K562 (cell line): Measurements from ENCODE around the gene SMAD5. TPM values are rescaled to one million over a fixed set of nuclear protein-coding genes. Genes with fewer than 3 reads are reported as not detected.
A peak's percentile ranks its signal among the peaks of the same experiment; 100 is the strongest.

Experiments
- ATAC-seq: fragments of 200-7000 bp; cut with Tn5 transposase; 3 replicates; pipeline ENCODE4 v1.9.1; 2020; ENCODE audit warnings: moderate library complexity
- Bru-seq: library from RNA; stranded (reverse); fragments of 400-500 nt; gene quantifications from one replicate; lab custom pipeline; 2021; lab: Mats Ljungman, UMichigan
- BruChase-seq, 2 experiments: library from RNA; stranded (reverse); fragments of 400-500 nt; gene quantifications; one replicate each; lab custom pipeline; 2021; lab: Mats Ljungman, UMichigan
- BruUV-seq: library from RNA; stranded (reverse); fragments of 400-500 nt; replicated peaks from 2 replicates; lab custom pipeline; 2021; lab: Mats Ljungman, UMichigan
- CTCF ChIA-PET: fragments of 300-600 bp; formaldehyde crosslinking; extraction: SDS; loops from one replicate; lab custom pipeline; 2021; ENCODE audit warnings: low intra/inter-chr PET ratio; lab: Yijun Ruan, JAX
- POLR2A ChIA-PET: fragments of 300-600, 350-650 bp; sonication (Branson Sonifier 250); formaldehyde crosslinking; extraction: SDS; loops from one replicate; lab custom pipeline; 2021; ENCODE audit warnings: antibody characterized with exemption, inconsistent platforms; lab: Yijun Ruan, JAX
- DNase-seq, 4 experiments: peaks; one replicate each; pipeline versions ENCODE4 v3.0.0 to v3.0.0-alpha.2; 2011 to 2018; ENCODE audit warnings: low spot score in 3 of 4, mixed read lengths in 3 of 4; ENCODE audit errors: extremely low read depth in 1 of 4
- FAIRE-seq: peaks from 2 replicates; lab custom pipeline; 2011; peaks lifted over from hg19 to GRCh38; lab: Jason Lieb, UNC
- H2AFZ ChIP-seq: 2 replicates; pipeline ENCODE4 v1.6.0; 2011; ENCODE audit warnings: low read depth, low read length, control low read depth, inconsistent platforms
- H3K27ac ChIP-seq: fragments of 200-600 bp; 3 replicates; pipeline ENCODE4 v1.8.0; 2011; ENCODE audit warnings: low read depth, mild to moderate bottlenecking, control low read depth, inconsistent platforms, low read length, moderate library complexity, mixed read lengths; ENCODE audit errors: extremely low read depth
- H3K27me3 ChIP-seq, 2 experiments: fragments of 300-600 bp in 1 of 2; 2 replicates in 1 of 2; 3 replicates in 1 of 2; pipeline versions ENCODE4 v1.6.0 to v1.8.0; 2011; ENCODE audit warnings: inconsistent platforms in 2 of 2, low read length in 2 of 2, mild to moderate bottlenecking in 1 of 2, mixed read lengths in 1 of 2, moderate library complexity in 1 of 2; ENCODE audit not compliant: control insufficient read depth in 2 of 2, insufficient read depth in 2 of 2
- H3K36me3 ChIP-seq: fragments of 300-600 bp; 3 replicates; pipeline ENCODE4 v1.8.0; 2011; ENCODE audit warnings: mild to moderate bottlenecking, low read length, inconsistent platforms; ENCODE audit not compliant: control insufficient read depth, insufficient read depth
- H3K4me1 ChIP-seq, 2 experiments: fragments of 200-600 bp in 1 of 2; replicated peaks in 1 of 2; 2 replicates in 1 of 2; 3 replicates in 1 of 2; pipeline versions ENCODE4 v1.5.1 to v1.8.0; 2011; ENCODE audit warnings: inconsistent platforms in 2 of 2, low read length in 2 of 2, mild to moderate bottlenecking in 1 of 2, mixed read lengths in 1 of 2, moderate library complexity in 1 of 2; ENCODE audit not compliant: control insufficient read depth in 2 of 2, insufficient read depth in 2 of 2
- H3K4me2 ChIP-seq: 2 replicates; pipeline ENCODE4 v1.6.1; 2011; ENCODE audit warnings: low read length, control low read depth, inconsistent platforms, mixed read lengths; ENCODE audit not compliant: insufficient read depth
- H3K4me3 ChIP-seq: fragments of 200-600 bp; sonication (generic), shearing (Covaris generic); 2 replicates; pipeline ENCODE4 v1.5.1; 2016; ENCODE audit warnings: control low read depth, inconsistent platforms
- H3K79me2 ChIP-seq: fragments of 200-600 bp; 3 replicates; pipeline ENCODE4 v1.8.0; 2011; ENCODE audit warnings: low read length, inconsistent platforms; ENCODE audit not compliant: control insufficient read depth, insufficient read depth
- H3K9ac ChIP-seq, 2 experiments: 2 replicates each; pipeline versions ENCODE4 v1.6.0 to v1.6.1; 2011; ENCODE audit warnings: low read depth in 2 of 2, low read length in 2 of 2, control low read depth in 1 of 2, inconsistent platforms in 1 of 2, mild to moderate bottlenecking in 1 of 2, mixed read lengths in 1 of 2; ENCODE audit not compliant: insufficient read depth in 1 of 2
- H3K9me1 ChIP-seq: one replicate; pipeline ENCODE4 v1.6.0; 2011; ENCODE audit warnings: inconsistent platforms, mild to moderate bottlenecking, low read length, moderate library complexity; ENCODE audit not compliant: control insufficient read depth, insufficient read depth
- H3K9me3 ChIP-seq: replicated peaks from 2 replicates; pipeline ENCODE4 v1.5.1; 2011; ENCODE audit warnings: low read depth, low read length, inconsistent platforms; ENCODE audit not compliant: control insufficient read depth, insufficient read depth
- H4K20me1 ChIP-seq: replicated peaks from 2 replicates; pipeline ENCODE4 v1.6.1; 2011; ENCODE audit warnings: low read length, inconsistent platforms, mixed read lengths; ENCODE audit not compliant: control insufficient read depth, insufficient read depth
- CREB3L1 ChIP-seq: fragments of 450-650 bp; IDR thresholded peaks from 2 replicates; pipeline ENCODE4 v1.6.1; 2014; ENCODE audit warnings: low read depth, mild to moderate bottlenecking, moderate library complexity, borderline replicate concordance
- EP400 ChIP-seq: fragments of 450-650 bp; IDR thresholded peaks from 2 replicates; pipeline ENCODE4 v1.6.1; 2017; ENCODE audit warnings: antibody characterized with exemption, mild to moderate bottlenecking, moderate library complexity
- ETV1 ChIP-seq: fragments of 450-650 bp; conservative IDR thresholded peaks from 2 replicates; pipeline ENCODE4 v1.6.1; 2016; ENCODE audit warnings: missing genetic modification characterization, control low read depth, low read depth, missing compliant biosample characterization
- FOSL1 ChIP-seq: fragments of 200-800 bp; sonication (Bioruptor generic); conservative IDR thresholded peaks from 2 replicates; pipeline ENCODE4 v1.6.1; 2016; ENCODE audit warnings: missing genetic modification characterization, missing compliant biosample characterization
- HMGN3 ChIP-seq: IDR thresholded peaks from 2 replicates; pipeline ENCODE4 v1.6.1; 2011; ENCODE audit warnings: borderline replicate concordance, low read depth, mild to moderate bottlenecking, mixed read lengths, low read length; ENCODE audit not compliant: insufficient read length; ENCODE audit errors: extremely low read depth
- MEIS2 ChIP-seq: fragments of 450-650 bp; IDR thresholded peaks from 2 replicates; pipeline ENCODE4 v1.6.1; 2014; ENCODE audit warnings: mild to moderate bottlenecking; ENCODE audit not compliant: partially characterized antibody
- MTA3 ChIP-seq: fragments of 450-650 bp; formaldehyde crosslinking; IDR thresholded peaks from 2 replicates; pipeline ENCODE4 v1.6.1; 2017; ENCODE audit warnings: mild to moderate bottlenecking, borderline replicate concordance
- PURB ChIP-seq: sonication (generic); formaldehyde crosslinking; IDR thresholded peaks from 2 replicates; pipeline ENCODE4 v1.9.0; 2021; ENCODE audit warnings: low read depth, mild to moderate bottlenecking, missing genetic modification reagents
- RBFOX2 ChIP-seq: fragments of 200-400 bp; formaldehyde crosslinking; IDR thresholded peaks from 2 replicates; pipeline ENCODE4 v1.6.1; 2017; ENCODE audit warnings: low read depth, mild to moderate bottlenecking, low read length, moderate library complexity
- SRF ChIP-seq, 2 experiments: fragments of 250-450, 450-650 bp in 1 of 2; sonication (Bioruptor Pico) in 1 of 2; sonication (generic) in 1 of 2; formaldehyde crosslinking; IDR thresholded peaks; 2 replicates each; pipeline versions ENCODE4 v1.5.0 to v1.5.1; 2020 to 2022; ENCODE audit warnings: mild to moderate bottlenecking in 1 of 2, missing genetic modification reagents in 1 of 2
- ZNF12 ChIP-seq: sonication (generic); formaldehyde crosslinking; IDR thresholded peaks from 2 replicates; pipeline ENCODE4 v1.4.0; 2020; ENCODE audit warnings: mild to moderate bottlenecking, missing genetic modification reagents
- WGBS: fragments of 100-300 bp; shearing (Covaris generic); methylation state at CpG from one replicate; pipeline ENCODE4 v1.1.6; 2016; ENCODE audit warnings: low coverage, mixed read lengths; ENCODE audit not compliant: insufficient coverage; ENCODE audit errors: missing lambda C conversion rate; 5-methylcytosine and 5-hydroxymethylcytosine counted together
- in situ Hi-C: fragments of 300-500 bp; cut with MboI; formaldehyde crosslinking; loops from 4 replicates; pipeline ENCODE4 v1.15.0; 2018; ENCODE audit warnings: inconsistent platforms, mixed read lengths
- intact Hi-C: fragments of 100-400 bp; cut with micrococcal nuclease; formaldehyde crosslinking; loops from 2 replicates; pipeline ENCODE4 v1.14.2; 2022
- long read RNA-seq, 3 experiments: library from polyadenylated mRNA in 2 of 3; library from RNA in 1 of 3; unstranded in 2 of 3; stranded (forward) in 1 of 3; transcript quantifications; one replicate each; pipeline ENCODE4 v2.0.0, GENCODE V29; 2019 to 2022
- polyA minus RNA-seq, 3 experiments: library from RNA; depleted of rRNA, polyadenylated mRNA; stranded (reverse); fragments of >200 nt; gene quantifications; 2 replicates each; pipeline ENCODE4 v1.2.3, GENCODE V29; 2011
- polyA plus RNA-seq, 8 experiments: library from polyadenylated mRNA; depleted of rRNA in 4 of 8; stranded (reverse) in 5 of 8; unstranded in 3 of 8; fragments of >200 nt; fragmentation: Nextera tagmentation in 2 of 8; fragmentation: Illumina TruSeq in 1 of 8; extraction: Ambion mirVana in 2 of 8; extraction: Trizol in 1 of 8; gene quantifications; 2 replicates each; pipeline versions ENCODE4 v1.2.1 to v1.2.3, GENCODE V29; 2011 to 2014; ENCODE audit warnings: inconsistent platforms in 1 of 8, missing spikeins in 1 of 8
- total RNA-seq, 7 experiments: library from RNA; depleted of rRNA in 6 of 7; stranded (reverse); fragments of >200 nt in 6 of 7; fragmentation: Illumina TruSeq in 2 of 7; extraction: Trizol in 2 of 7; gene quantifications; 2 replicates each; pipeline versions ENCODE4 v1.2.1 to v1.2.3, GENCODE V29; 2011 to 2021; ENCODE audit warnings: low replicate concordance in 1 of 7
- TF ChIP-seq, protein P1 (sequence below): fragments of 450-650 bp; IDR thresholded peaks from 2 replicates; pipeline ENCODE4 v1.6.1; 2016; ENCODE audit warnings: antibody characterized with exemption

SMAD5 gene
- 37.6 and 119 TPM in 2 replicates for total RNA-seq (2011; cell fraction: chromatin; rRNA removed; ENCODE audit: low replicate concordance)
- 9.2 and 17.2 TPM in 2 replicates for total RNA-seq (2011; cell fraction: nucleolus; rRNA removed)
- total RNA-seq (2011; cell fraction: nucleoplasm; rRNA removed) = 23.3 and 36.0 TPM in 2 replicates
- 14.7 and 14.8 TPM in 2 replicates for total RNA-seq (2014; rRNA removed)
- 35.0 and 47.9 TPM in 2 replicates for total RNA-seq (2014; rRNA removed; fragmentation: Illumina TruSeq; extraction: Trizol)
- total RNA-seq (2015; rRNA removed; fragmentation: Illumina TruSeq; extraction: Trizol) = 26.5 and 29.5 TPM in 2 replicates
- total RNA-seq (2021) = 34.4 and 38.5 TPM in 2 replicates
- polyA plus RNA-seq (2011; rRNA removed) = 49.0 and 53.9 TPM in 2 replicates
- 23.7 and 43.2 TPM in 2 replicates for polyA plus RNA-seq (2011; cell fraction: cytosol; rRNA removed)
- 15.7 and 27.0 TPM in 2 replicates for polyA plus RNA-seq (2011; cell fraction: nucleus; rRNA removed)
- 12.9 and 17.5 TPM in 2 replicates for polyA plus RNA-seq (2012)
- 20.3 and 21.1 TPM in 2 replicates for polyA plus RNA-seq (2014; fragmentation: Illumina TruSeq; extraction: Trizol)
- 10 to 100 TPM; 14.2 to 18.9 TPM for polyA plus RNA-seq (2014; fragmentation: Nextera tagmentation; extraction: Ambion mirVana)
- polyA plus RNA-seq (2014; rRNA removed) = 12.4 and 17.4 TPM in 2 replicates
- polyA minus RNA-seq (2011; rRNA and poly(A)+ RNA removed) = 143 and 178 TPM in 2 replicates
- polyA minus RNA-seq (2011; cell fraction: cytosol; rRNA and poly(A)+ RNA removed) = 41.4 and 59.4 TPM in 2 replicates
- 19.7 and 42.3 TPM in 2 replicates for polyA minus RNA-seq (2011; cell fraction: nucleus; rRNA and poly(A)+ RNA removed)
- percentile 87 among the genes with signal in this experiment for Bru-seq, nascent RNA
- BruChase-seq, experiment 1, labeled RNA remaining after a 2-hour chase = percentile 90 among the genes with signal in this experiment
- BruChase-seq, experiment 2, labeled RNA remaining after a 6-hour chase = percentile 91 among the genes with signal in this experiment
- long read RNA-seq, experiment 1, full-length matches to known transcripts = 9 of 33 reads
- long read RNA-seq, experiment 1, partial matches to known transcripts = 16 of 33 reads
- long read RNA-seq, experiment 1, other reads (novel, unspliced or antisense) = 8 of 33 reads
- long read RNA-seq, experiment 2, partial matches to known transcripts = 0 of 7 reads
- long read RNA-seq, experiment 2, other reads (novel, unspliced or antisense) = 7 of 7 reads
- long read RNA-seq, experiment 3, full-length matches to known transcripts = 7 of 13 reads
- long read RNA-seq, experiment 3, partial matches to known transcripts = 2 of 13 reads
- long read RNA-seq, experiment 3, other reads (novel, unspliced or antisense) = 4 of 13 reads

DNA sequence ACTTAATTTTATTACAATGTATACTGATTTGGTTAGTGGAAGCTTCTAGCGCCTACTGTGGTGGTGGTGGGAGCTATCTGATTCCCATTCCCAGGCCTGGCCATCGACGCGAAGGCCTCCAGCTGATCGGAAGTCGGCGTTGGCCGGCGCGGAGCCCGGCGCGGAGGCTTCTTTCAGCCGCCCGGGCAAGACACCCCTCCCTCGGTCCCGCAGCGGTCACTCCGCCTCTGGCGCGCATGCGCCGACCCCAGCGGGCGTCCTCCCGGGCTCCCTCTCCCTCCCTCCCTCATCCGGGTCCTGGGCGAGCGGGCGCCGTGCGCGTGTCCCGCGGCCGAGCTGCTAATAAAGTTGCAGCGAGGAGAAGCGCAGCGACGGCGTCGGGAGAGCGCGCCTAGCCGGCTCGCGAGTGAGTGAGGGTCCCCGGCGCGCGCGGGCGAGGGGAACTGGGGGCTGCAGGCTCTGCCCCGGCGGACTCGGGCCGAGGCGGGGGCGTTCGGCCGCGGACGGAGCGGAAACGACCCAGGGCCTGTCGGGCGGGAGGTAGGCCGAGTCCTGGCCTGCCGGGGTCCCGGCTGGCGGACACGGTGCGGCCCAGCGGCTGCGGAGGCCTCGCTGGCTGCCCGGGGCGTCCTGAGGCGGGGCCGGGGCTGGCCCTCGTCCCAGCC is at the start of gene SMAD5:
SMAD5 (plus strand) TSS at position 289 of the 665 bp plus-strand sequence. CDS start 20,916 bp downstream, outside the sequence.
- ChIA-PET POLR2A (interaction anchor here (0.7 to 1.9 kb wide), 7 partner anchors 9 to 52 kb away, joined by 3 to 6 read pairs (median 3); no protein-coding TSS in a partner anchor), CTCF (no interaction called here)
- Histone ChIP-seq H2AFZ (peak within 1 kb of the TSS; percentile 87), H3K4me3 (peak within 1 kb of the TSS; percentile 81), H3K9me3 (no peaks in the 10 kb centered on the region), H4K20me1 (peaks cover 10% of the 10 kb centered on the region; the same call in 1 of the 2 replicates), H3K4me2 (peak within 1 kb of the TSS; percentile 94), H3K4me1 (peaks cover 13 to 21% of the 10 kb centered on the region in 2 experiments; a peak in 4 of 5 replicates), H3K9ac (peak within 1 kb of the TSS; percentile 84 to 95), H3K36me3 (no peaks in the 10 kb centered on the region; the same call in 2 of the 3 replicates), H3K27ac (peak within 1 kb of the TSS; percentile 83), H3K27me3 (no peaks in the 10 kb centered on the region), H3K79me2 (peaks cover 50% of the 10 kb centered on the region), H3K9me1 (no peaks in the 10 kb centered on the region)
- DNase-seq (peak; percentile 97 to 99 (median 99)), ATAC-seq (peak; percentile 93), FAIRE-seq (peak; percentile 80)
- WGBS = under 1% methylated on average over 79 of the region's 81 CpGs
- intact Hi-C loops = loop anchor here (5.0 kb wide), 1 partner anchor 50 kb away; no protein-coding TSS in a partner anchor
- in situ Hi-C loops = no loop called here
- BruUV-seq = no TSS peak
- TF ChIP-seq ETV1 (tag) = peak; percentile 83
- TF ChIP-seq HMGN3 = peak; percentile 70
- TF ChIP-seq SRF (CRISPR knock-in tag; IDR thresholded peaks at IDR 0.05) = peak in 1 of 2 experiments; percentile 76; a peak in 1 of 4 replicates
- peak; percentile 73; the same call in 1 of the 2 replicates for TF ChIP-seq ZNF12
- TF ChIP-seq PURB (CRISPR knock-in tag) = no peak
- TF ChIP-seq FOSL1 (tag) = 0 out of 2 replicates have a peak, but pooled peaks have one; percentile 23
- TF ChIP-seq RBFOX2 = peak; percentile 97
- peak; percentile 71 for TF ChIP-seq CREB3L1
- peak; percentile 66; the same call in 1 of the 2 replicates for TF ChIP-seq EP400
- peak; percentile 71 for TF ChIP-seq MEIS2
- TF ChIP-seq, protein P1, sequence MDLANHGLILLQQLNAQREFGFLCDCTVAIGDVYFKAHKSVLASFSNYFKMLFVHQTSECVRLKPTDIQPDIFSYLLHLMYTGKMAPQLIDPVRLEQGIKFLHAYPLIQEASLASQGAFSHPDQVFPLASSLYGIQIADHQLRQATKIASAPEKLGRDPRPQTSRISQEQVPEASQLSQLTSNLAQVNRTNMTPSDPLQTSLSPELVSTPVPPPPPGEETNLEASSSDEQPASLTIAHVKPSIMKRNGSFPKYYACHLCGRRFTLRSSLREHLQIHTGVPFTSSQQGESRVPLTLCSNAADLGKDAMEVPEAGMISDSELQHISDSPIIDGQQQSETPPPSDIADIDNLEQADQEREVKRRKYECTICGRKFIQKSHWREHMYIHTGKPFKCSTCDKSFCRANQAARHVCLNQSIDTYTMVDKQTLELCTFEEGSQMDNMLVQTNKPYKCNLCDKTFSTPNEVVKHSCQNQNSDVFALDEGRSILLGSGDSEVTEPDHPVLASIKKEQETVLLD = peak; percentile 52; the same call in 1 of the 2 replicates
- peak; percentile 91 for TF ChIP-seq MTA3
